ENCODE results near the gene FILIP1. TPM values are rescaled to one million over a fixed set of nuclear protein-coding genes. Genes with fewer than 3 reads are reported as not detected.
"Not testable (repeated sequence)": the region's sequence is repeated elsewhere in the genome, so short reads cannot be mapped to it uniquely, and the experiment has no call there.

FILIP1 gene
- total RNA-seq, 1 experiment from 2014 or later: not detected

DNA sequence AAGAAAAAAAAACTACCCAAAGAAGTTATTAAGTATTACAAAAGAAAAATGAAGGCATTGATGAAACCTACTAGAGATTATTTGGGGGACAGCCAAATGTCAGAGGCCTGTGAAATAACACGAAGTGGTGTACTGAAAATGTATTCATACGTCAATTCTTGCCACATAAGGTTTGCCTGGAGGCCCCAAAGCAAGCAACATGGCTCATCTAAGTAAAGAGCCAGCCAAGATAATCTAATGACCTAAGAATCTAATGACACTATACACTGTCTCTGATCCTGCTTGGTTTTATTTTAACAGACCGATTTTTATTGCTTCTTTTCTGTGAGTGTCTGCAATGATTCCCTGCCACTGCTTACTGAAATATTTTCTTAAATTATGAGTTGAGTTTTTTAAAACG is 34.7 kb downstream of the FILIP1 start:
- peak; percentile 68 for DNase-seq (ENCODE audit: extremely low read depth, low read depth)

- no peak for DNase-seq (ENCODE audit: extremely low read depth, low read depth)
Measured at GRCh38 chr6:75450903-75451302, 42.7 kb downstream of the FILIP1 start.

- DNase-seq (ENCODE audit: extremely low read depth, low read depth): no peak
Measured at GRCh38 chr6:75449630-75450206, 43.9 kb downstream of the FILIP1 start.

DNA sequence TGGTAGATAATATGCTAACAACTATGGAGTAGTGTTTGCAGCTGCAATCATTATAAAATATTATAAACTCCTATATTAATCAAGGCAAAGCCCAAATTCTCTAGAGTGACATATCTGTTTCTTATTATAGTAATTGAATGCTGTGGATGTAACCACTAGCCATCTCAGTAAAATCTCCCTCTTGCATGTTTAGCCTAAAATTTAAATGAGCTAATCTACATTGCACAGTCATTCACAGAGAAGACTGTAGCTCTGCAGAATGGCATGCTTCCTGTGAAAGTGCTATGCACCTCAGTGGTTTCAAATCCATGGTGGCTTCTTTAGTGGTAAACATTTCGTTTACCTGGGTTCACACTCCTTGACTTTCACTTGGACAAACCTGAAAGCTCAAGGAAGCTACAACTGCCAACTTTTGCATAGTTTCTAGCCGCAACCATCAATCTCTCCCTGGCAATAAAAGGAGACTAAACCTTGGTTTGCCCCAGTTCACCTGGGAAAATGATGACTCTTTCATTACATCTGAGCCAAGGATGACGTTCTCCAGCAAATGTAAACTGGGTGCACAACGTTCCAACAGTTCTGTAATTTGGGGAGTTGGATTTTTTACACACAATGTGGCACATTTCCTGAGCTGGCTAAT is 47.2 kb downstream of the FILIP1 start:
- no peak for DNase-seq (ENCODE audit: extremely low read depth, low read depth)

- no peak for DNase-seq (ENCODE audit: extremely low read depth, low read depth)
Measured at GRCh38 chr6:75445738-75446137, 47.9 kb downstream of the FILIP1 start.

DNA sequence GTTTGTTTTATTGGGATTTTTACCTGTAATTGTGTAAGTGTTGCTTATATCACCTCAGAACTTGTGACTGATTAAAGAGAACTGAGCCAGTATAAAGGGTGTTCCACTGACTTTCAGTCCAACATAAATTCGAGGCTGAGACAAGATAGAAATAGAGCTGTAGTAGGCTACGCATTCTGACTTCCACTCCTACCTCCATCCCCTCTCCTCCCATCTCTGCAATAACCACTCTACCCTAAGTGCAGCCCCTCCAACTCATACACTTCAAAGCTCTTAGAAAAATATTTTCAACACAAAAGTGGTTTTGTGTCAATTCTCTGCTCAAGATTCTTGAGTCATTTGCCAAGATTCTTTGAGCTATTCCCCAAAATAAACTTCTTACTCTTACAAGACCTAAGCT is 48.7 kb downstream of the FILIP1 start:
- DNase-seq (ENCODE audit: extremely low read depth, low read depth): no peak

DNA sequence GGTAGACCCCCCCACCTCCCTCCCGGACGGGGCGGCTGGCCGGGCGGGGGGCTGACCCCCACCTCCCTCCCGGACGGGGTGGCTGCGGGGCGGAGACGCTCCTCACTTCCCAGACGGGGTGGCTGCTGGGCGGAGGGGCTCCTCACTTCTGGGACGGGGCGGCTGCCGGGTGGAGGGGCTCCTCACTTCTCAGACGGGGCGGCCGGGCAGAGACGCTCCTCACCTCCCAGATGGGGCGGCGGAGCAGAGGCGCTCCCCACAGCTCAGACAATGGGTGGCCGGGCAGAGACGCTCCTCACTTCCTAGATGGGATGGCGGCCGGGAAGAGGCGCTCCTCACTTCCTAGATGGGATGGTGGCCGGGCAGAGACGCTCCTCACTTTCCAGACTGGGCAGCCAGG is 51.7 kb downstream of the FILIP1 start:
- DNase-seq (ENCODE audit: extremely low read depth, low read depth): not testable (repeated sequence)

DNA sequence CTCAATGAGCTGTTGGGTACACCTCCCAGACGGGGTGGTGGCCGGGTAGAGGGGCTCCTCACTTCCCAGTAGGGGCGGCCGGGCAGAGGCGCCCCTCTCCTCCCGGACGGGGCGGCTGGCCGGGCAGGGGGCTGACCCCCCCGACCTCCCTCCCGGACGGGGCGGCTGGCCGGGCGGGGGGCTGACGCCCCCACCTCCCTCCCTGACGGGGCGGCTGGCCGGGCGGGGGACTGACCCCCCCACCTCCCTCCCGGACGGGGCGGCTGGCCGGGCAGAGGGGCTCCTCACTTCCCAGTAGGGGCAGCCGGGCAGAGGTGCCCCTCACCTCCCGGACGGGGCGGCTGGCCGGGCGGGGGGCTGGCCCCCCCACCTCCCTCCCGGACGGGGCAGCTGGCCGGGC is 52.1 kb downstream of the FILIP1 start:
- not testable (repeated sequence) for DNase-seq (ENCODE audit: extremely low read depth, low read depth)

DNA sequence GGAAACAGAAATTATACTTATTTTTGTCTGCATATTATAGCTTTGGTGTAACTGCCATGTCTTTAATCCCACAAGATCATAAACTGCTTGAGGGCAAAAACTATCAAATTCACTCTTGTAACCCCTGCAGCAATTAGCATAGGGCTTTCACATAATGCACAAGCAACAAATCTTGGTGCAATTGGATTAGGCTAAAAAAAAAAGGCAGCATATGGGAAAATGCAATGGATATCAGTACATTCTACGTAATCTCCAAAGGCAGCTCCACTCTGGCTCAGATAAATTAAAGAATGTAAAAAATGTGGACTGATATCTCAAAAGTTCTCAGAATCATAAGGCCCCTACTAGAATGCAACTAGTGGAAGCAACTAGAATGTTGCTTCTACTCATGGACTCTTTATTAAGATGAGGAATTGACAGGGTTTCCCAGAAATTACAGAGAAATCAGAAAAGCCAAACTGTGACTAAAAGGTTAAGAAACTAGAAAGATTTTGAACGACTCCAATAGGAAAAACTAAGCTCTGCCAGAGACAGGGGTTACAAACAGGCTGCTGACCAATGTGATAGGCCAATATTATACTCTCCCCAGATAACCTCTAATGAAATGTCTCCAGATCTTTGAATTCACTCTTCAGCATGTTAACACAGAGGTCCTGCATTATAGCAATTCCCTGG is 55.0 kb downstream of the FILIP1 start:
- no peak for DNase-seq (ENCODE audit: extremely low read depth, low read depth)

- no peak for DNase-seq (ENCODE audit: extremely low read depth, low read depth)
Measured at GRCh38 chr6:75438013-75438431, 55.6 kb downstream of the FILIP1 start.

DNA sequence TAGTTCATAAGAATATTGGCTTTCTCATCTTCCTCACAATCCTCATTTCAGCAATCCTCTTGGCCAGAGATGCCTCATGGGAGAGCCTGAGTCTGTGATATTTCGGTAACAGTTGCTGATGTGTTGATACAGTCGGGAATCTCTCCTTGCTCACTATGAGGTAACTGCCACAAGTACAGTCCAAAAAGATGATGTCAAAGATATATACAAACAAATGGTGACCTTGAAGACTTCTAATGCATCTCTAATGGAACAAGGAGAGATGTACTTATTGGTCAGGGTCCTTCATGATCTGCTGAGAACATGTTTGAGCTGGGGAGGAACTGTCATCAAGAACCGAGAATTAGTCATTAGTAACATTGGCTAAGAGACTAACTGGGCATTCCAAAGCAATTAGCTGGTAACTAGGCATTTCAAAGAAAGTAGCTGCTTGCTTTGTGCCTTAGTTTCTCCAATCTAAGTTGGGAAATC is 56.1 kb downstream of the FILIP1 start:
- DNase-seq (ENCODE audit: extremely low read depth, low read depth): no peak

DNA sequence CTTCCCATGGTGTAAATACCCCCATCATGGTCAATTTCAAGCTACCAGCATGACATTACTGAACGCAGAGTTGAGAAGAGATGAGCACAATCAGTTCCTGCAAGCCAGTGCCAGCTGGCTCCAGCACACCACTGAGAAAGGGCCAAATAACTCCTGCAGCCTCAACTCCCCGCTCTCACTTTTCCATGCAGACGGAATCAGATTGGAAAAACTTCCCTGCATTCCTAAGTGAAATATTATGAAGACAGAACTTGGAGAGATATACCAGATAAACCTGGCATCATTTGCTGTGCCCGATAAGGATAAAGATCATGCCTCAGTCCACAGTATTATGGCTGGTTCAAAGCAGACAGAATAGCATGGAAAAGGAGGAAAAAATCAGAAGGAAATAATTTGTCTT is 56.7 kb downstream of the FILIP1 start:
- no peak for DNase-seq (ENCODE audit: extremely low read depth, low read depth)

GRCh38 chr6:75432809-75433208 is 60.8 kb downstream of the FILIP1 start:
- DNase-seq (ENCODE audit: extremely low read depth, low read depth): not testable (repeated sequence)

- DNase-seq (ENCODE audit: extremely low read depth, low read depth): no peak
Measured at GRCh38 chr6:75431379-75431778, 62.2 kb downstream of the FILIP1 start.

- DNase-seq (ENCODE audit: extremely low read depth, low read depth): no peak
Measured at GRCh38 chr6:75430631-75431325, 62.8 kb downstream of the FILIP1 start.

GRCh38 chr6:75429061-75429703 is 64.4 kb downstream of the FILIP1 start:
- no peak for DNase-seq (ENCODE audit: extremely low read depth, low read depth)

DNA sequence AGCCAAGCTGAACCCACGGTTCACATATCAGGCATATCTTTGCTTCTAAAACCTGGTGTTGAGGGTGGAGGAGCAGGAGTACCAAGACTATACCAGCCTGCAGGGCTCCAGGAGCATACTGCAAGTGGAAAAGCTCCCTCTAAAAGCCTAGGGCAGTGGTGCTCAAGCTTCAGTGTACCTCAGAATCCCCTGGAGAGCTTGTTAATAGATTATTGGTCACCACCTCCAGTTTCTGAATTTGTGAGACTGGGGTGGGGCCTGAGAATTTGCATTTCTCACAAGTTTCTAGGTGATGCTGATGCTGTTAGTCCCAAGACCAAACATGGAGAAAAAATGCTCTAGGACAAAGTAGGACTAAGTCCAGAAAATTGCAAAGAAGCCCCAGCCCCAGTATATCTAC is 65.4 kb downstream of the FILIP1 start:
- no peak for DNase-seq (ENCODE audit: extremely low read depth, low read depth)

DNA sequence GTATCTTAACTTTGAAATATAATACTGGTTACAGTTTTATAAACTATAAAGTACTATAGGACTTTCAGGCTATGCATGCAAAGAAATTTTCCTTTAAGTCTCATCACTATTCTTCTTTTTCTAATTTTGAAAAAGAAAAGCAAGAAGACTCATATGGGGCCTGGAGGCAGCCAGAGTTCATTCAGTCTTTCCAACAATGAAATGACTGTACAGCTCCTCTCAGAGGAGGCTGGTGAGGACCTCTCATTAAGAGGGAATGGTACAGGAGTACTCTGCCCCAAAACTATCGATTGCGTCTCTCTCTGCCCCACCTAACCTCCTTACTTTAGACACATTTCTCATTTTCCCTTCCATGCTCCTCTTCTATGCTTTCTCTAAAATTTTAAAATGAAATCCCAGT is 66.3 kb downstream of the FILIP1 start:
- DNase-seq (ENCODE audit: extremely low read depth, low read depth): no peak

GRCh38 chr6:75424618-75425548 is 68.7 kb downstream of the FILIP1 start:
- DNase-seq (ENCODE audit: extremely low read depth, low read depth): no peak

DNA sequence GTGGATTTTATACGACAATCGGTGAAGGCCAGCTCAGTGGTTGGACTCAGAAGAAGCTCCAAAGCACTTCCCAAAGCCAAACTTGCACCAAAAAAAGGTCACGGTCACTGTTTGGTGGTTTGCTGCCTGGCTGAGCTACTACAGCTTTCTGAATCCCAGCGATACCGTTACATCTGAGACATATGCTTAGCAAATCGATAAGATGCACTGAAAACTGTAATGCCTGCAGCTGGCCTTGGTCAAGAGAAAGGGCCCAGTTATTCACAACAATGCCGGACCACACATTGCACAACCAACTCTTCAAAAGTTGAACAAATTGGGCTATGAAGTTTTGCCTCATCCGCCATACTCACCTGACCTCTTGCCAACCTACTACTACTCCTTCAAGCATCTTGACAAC is 70.2 kb downstream of the FILIP1 start:
- no peak for DNase-seq (ENCODE audit: extremely low read depth, low read depth)
